Nephron (organoid): ENCODE measurements around the gene RNU1-2.

Experiments
- H3K27ac Mint-ChIP-seq, 3 experiments: 2 replicates each; pipeline ENCODE4 v1.8.0; 2020; ENCODE audit warnings: mixed read lengths in 3 of 3, mild to moderate bottlenecking in 2 of 3, moderate library complexity in 1 of 3
- H3K27me3 Mint-ChIP-seq: 2 replicates; pipeline ENCODE4 v1.8.0; 2021; ENCODE audit warnings: low read depth, mild to moderate bottlenecking, moderate library complexity, mixed read lengths
- H3K36me3 Mint-ChIP-seq: 2 replicates; pipeline ENCODE4 v1.8.0; 2020; ENCODE audit warnings: low read depth, mixed read lengths
- H3K4me1 Mint-ChIP-seq: 2 replicates; pipeline ENCODE4 v1.8.0; 2020; ENCODE audit warnings: mixed read lengths
- H3K4me3 Mint-ChIP-seq, 3 experiments: 2 replicates each; pipeline ENCODE4 v1.8.0; 2020; ENCODE audit warnings: mild to moderate bottlenecking in 3 of 3, mixed read lengths in 3 of 3, moderate library complexity in 2 of 3
- H3K9me3 Mint-ChIP-seq: 2 replicates; pipeline ENCODE4 v1.8.0; 2020; ENCODE audit warnings: mixed read lengths
- TF ChIP-seq, protein P1 (sequence below), 3 experiments: fragments of 200-600 bp; sonication (generic); IDR thresholded peaks; one replicate each; pipeline ENCODE4 v1.5.0; 2021; ENCODE audit warnings: antibody characterized with exemption in 3 of 3; ENCODE audit not compliant: unreplicated experiment in 3 of 3

The RNU1-2 gene

DNA sequence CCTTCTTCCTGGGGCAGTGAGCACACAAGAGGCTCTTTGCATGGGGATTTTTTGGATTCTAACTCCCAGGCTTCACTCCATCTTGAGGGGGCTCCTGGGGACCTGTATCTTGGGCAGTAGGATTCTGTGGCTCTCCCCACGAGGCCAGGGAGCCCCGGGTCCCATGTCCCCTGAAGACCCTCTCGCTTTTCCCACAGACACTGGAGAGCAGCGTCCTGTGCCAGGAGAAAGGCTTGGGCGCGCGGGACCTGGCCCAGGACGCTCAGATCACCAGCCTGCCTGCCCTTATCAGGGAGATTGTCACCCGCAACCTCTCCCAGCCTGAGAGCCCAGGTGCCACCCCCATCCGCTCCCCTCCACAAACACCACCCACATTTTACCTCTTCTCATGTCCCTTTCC lies 26.7 kb downstream of the RNU1-2 start:
- H3K4me3 Mint-ChIP-seq = peak overlapping the region in 2 of 3 experiments; percentile 19 to 78
- no peak overlapping the region for H3K27ac Mint-ChIP-seq
- no peaks in the 10 kb centered on the region for H3K9me3 Mint-ChIP-seq
- TF ChIP-seq, protein P1, sequence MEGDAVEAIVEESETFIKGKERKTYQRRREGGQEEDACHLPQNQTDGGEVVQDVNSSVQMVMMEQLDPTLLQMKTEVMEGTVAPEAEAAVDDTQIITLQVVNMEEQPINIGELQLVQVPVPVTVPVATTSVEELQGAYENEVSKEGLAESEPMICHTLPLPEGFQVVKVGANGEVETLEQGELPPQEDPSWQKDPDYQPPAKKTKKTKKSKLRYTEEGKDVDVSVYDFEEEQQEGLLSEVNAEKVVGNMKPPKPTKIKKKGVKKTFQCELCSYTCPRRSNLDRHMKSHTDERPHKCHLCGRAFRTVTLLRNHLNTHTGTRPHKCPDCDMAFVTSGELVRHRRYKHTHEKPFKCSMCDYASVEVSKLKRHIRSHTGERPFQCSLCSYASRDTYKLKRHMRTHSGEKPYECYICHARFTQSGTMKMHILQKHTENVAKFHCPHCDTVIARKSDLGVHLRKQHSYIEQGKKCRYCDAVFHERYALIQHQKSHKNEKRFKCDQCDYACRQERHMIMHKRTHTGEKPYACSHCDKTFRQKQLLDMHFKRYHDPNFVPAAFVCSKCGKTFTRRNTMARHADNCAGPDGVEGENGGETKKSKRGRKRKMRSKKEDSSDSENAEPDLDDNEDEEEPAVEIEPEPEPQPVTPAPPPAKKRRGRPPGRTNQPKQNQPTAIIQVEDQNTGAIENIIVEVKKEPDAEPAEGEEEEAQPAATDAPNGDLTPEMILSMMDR (IDR thresholded peaks at IDR 0.05; ENCODE audit: unreplicated experiment in 3 of 3) = no peak
- H3K36me3 Mint-ChIP-seq = no peaks in the 10 kb centered on the region
- H3K27me3 Mint-ChIP-seq = peaks cover 3% of the 10 kb centered on the region
- peaks cover 25% of the 10 kb centered on the region for H3K4me1 Mint-ChIP-seq

- Mint-ChIP-seq H3K4me3 (peak overlapping the region in 2 of 3 experiments; percentile 19), H3K36me3 (no peaks in the 10 kb centered on the region), H3K4me1 (peaks cover 26% of the 10 kb centered on the region), H3K27ac (no peak overlapping the region), H3K27me3 (peaks cover 3% of the 10 kb centered on the region), H3K9me3 (no peaks in the 10 kb centered on the region)
- TF ChIP-seq, protein P1 (IDR thresholded peaks at IDR 0.05; ENCODE audit: unreplicated experiment in 3 of 3) = no peak
Observed at GRCh38 chr1:16922885-16923431, 27.2 kb downstream of the RNU1-2 start.

DNA sequence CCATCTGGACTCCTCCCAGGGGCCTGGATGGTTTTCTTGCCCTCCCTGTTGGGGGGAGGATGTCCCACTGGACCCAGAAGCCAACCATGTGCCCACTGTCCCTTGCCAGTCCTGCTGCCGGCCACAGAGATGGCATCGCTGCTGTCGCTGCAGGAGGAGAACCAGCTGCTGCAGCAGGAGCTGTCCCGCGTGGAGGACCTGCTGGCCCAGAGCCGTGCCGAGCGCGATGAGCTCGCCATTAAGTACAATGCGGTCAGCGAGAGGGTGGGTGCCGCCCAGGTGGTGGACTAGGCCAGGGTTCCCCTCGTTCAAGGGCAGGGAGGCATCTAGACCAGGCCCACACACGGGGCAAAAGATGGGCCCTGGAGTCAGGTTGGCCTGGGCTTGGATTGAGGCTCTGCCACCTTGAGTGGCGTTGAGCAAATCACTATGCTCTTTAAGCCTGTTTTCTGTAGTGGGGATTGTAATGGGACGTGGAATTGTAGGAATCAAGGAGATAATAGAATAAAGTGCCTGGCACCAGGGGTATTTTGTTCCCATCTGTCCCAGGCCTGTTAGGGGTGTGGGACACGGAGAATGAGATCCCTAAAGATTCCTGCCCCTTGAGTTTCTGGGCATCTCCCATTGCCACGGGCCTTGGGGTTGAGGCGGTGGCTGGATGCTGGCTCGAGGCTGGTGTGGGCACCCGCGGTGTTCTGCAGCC lies 28.6 kb downstream of the RNU1-2 start:
- H3K4me1 Mint-ChIP-seq = peaks cover 26% of the 10 kb centered on the region
- no peak overlapping the region for H3K4me3 Mint-ChIP-seq
- no peaks in the 10 kb centered on the region for H3K9me3 Mint-ChIP-seq
- no peak overlapping the region for H3K27ac Mint-ChIP-seq
- H3K36me3 Mint-ChIP-seq = no peaks in the 10 kb centered on the region
- peaks cover 3% of the 10 kb centered on the region for H3K27me3 Mint-ChIP-seq
- TF ChIP-seq, protein P1 (IDR thresholded peaks at IDR 0.05; ENCODE audit: unreplicated experiment in 3 of 3) = no peak

DNA sequence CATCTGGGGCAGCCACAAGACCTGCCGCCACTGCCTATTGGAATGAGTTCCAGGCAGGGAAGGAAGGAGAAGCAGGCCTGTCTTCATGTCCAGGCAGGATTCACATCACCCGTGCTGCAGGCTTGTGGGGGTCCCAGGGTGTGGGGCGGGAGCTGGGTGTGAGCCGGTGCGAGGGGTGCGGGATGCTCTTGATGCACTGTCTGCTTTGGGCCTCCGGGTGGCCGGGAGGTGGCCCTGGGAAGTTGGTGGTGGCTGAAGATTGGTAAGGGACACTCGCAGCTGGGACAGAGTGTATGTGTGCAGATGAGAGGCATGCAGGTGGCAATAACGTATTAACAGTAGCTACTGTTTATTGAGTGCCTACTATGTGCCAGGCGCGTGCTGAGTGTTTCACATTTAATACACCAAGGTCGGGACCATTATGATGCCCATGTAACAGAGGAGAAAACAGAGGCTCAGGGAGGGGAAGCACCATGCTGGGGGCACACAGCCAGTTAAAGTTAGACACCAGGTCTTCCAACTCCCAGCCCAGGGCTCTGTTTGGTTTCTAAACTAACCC lies 29.2 kb downstream of the RNU1-2 start:
- Mint-ChIP-seq H3K36me3 (no peaks in the 10 kb centered on the region), H3K27me3 (peaks cover 3% of the 10 kb centered on the region), H3K27ac (no peak overlapping the region), H3K4me1 (peaks cover 26% of the 10 kb centered on the region), H3K9me3 (no peaks in the 10 kb centered on the region), H3K4me3 (no peak overlapping the region)
- TF ChIP-seq, protein P1 (IDR thresholded peaks at IDR 0.05; ENCODE audit: unreplicated experiment in 3 of 3) = peak in 1 of 3 experiments; percentile 7

- H3K27ac Mint-ChIP-seq = peak overlapping the region in 1 of 3 experiments; percentile 42
- H3K4me1 Mint-ChIP-seq = peaks cover 26% of the 10 kb centered on the region
- TF ChIP-seq, protein P1 (IDR thresholded peaks at IDR 0.05; ENCODE audit: unreplicated experiment in 3 of 3) = no peak
- H3K36me3 Mint-ChIP-seq = no peaks in the 10 kb centered on the region
- no peaks in the 10 kb centered on the region for H3K9me3 Mint-ChIP-seq
- H3K4me3 Mint-ChIP-seq = no peak overlapping the region
- H3K27me3 Mint-ChIP-seq = peaks cover 3% of the 10 kb centered on the region
Observed at GRCh38 chr1:16925635-16926490, 30.1 kb downstream of the RNU1-2 start.
